ENCODE results near the gene ARMC5. TPM values are rescaled to one million over a fixed set of nuclear protein-coding genes. Genes with fewer than 3 reads are reported as not detected.

ARMC5 gene
- total RNA-seq, 1 donor from 2014 or later = 10.9 TPM

DNA sequence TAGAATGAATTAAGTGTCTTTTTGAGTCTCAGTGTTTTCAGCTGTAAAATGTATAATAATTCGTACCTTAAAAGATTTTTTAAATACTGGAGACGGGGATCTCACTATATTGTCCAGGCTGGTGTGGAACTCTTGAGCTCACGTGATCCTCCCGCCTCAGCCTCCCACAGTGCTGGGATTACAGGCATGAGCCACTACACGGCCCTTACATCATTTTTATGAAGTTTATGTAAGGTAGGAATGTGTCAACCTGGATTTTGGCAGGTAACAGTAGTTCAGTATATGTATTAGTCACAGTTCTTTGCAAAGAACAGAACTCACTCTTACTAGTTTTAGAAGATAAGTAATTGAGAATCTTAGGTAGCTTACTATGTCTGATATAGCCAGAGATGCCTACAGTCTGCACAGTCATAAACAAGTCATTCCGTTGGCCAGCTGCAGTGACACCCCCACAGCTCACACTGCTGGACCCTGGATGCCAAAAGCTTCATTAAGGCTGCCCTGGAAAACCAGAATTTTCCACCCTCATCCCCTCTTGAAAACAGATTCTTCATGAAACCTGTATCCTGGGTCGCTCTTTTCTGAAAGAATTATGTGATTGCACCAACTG, 30.6 kb upstream of the ARMC5 start:
- Mint-ChIP-seq H3K36me3 (ENCODE audit: low read depth) (no peaks in the 10 kb centered on the region), H3K9me3 (no peaks in the 10 kb centered on the region), H3K4me3 (no peak overlapping the region), H3K27me3 (peaks cover 7% of the 10 kb centered on the region), H3K27ac (no peak overlapping the region), H3K4me1 (no peaks in the 10 kb centered on the region)
- TF ChIP-seq, protein P1, sequence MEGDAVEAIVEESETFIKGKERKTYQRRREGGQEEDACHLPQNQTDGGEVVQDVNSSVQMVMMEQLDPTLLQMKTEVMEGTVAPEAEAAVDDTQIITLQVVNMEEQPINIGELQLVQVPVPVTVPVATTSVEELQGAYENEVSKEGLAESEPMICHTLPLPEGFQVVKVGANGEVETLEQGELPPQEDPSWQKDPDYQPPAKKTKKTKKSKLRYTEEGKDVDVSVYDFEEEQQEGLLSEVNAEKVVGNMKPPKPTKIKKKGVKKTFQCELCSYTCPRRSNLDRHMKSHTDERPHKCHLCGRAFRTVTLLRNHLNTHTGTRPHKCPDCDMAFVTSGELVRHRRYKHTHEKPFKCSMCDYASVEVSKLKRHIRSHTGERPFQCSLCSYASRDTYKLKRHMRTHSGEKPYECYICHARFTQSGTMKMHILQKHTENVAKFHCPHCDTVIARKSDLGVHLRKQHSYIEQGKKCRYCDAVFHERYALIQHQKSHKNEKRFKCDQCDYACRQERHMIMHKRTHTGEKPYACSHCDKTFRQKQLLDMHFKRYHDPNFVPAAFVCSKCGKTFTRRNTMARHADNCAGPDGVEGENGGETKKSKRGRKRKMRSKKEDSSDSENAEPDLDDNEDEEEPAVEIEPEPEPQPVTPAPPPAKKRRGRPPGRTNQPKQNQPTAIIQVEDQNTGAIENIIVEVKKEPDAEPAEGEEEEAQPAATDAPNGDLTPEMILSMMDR (IDR thresholded peaks at IDR 0.05) = no peak
- intact Hi-C loops (cut with micrococcal nuclease) = no loop called here
- DNase-seq = no peak
- ChIA-PET POLR2A (no interaction called here), CTCF (no interaction called here)
- ATAC-seq (ENCODE audit: low read depth) = no peak

DNA sequence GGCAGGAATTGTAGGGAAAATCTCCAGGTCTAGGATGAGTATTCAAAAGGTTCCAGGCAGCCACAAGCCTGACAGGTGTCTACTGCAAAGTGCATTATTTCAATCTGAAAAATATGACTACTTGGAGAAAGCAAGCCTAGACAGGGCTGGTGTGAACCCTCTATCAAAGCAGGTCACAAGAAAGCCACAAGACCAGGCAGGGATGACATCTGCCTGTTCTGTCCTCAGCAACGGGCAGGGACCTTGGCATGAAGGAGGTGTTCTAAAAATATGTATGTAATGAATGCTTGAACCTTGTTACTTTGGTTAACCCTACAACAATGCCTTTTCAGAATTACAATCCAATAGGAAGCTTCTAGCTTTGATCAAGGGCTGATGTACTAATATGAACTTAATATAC, 30.0 kb upstream of the ARMC5 start:
- POLR2A ChIA-PET = no interaction called here
- Mint-ChIP-seq H3K27me3 (peaks cover 4% of the 10 kb centered on the region), H3K4me3 (no peak overlapping the region), H3K36me3 (ENCODE audit: low read depth) (no peaks in the 10 kb centered on the region), H3K4me1 (no peaks in the 10 kb centered on the region), H3K27ac (no peak overlapping the region), H3K9me3 (no peaks in the 10 kb centered on the region)
- CTCF ChIA-PET = interaction anchor here (0.9 kb wide), 1 partner anchor 13 kb away, joined by 3 read pairs; the partner anchor contains the start of gene ZNF843
- TF ChIP-seq, protein P1 (IDR thresholded peaks at IDR 0.05) = no peak
- intact Hi-C loops (cut with micrococcal nuclease) = no loop called here
- no peak for DNase-seq
- no peak for ATAC-seq (ENCODE audit: low read depth)

DNA sequence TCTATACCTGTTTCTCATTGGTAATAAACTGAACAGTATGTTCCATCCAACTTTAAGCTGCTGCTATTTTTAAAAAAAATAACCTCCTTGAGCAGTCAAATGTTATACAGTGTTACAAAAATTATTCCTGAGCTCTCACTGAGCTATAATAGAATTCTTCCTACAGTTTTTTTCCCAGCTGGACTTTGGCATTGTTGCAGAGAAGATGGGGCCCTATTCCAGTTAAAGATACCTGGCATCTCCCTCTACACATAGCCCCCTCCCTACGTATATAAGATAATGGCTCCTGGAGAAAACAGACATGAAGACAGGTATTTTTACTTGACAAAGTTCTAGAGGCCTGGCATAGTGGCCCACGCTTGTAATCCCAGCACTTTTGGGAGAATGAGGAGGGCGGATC, 29.5 kb upstream of the ARMC5 start:
- no peak for ATAC-seq (ENCODE audit: low read depth)
- intact Hi-C loops (cut with micrococcal nuclease) = no loop called here
- no peaks in the 10 kb centered on the region for H3K36me3 Mint-ChIP-seq (ENCODE audit: low read depth)
- CTCF ChIA-PET = interaction anchor here (0.9 kb wide), 1 partner anchor 13 kb away, joined by 3 read pairs; the partner anchor contains the start of gene ZNF843
- H3K4me1 Mint-ChIP-seq = no peaks in the 10 kb centered on the region
- H3K27me3 Mint-ChIP-seq = peaks cover 2% of the 10 kb centered on the region
- DNase-seq = no peak
- TF ChIP-seq, protein P1 (IDR thresholded peaks at IDR 0.05) = no peak
- H3K9me3 Mint-ChIP-seq = no peaks in the 10 kb centered on the region
- H3K27ac Mint-ChIP-seq = no peak overlapping the region
- POLR2A ChIA-PET = no interaction called here
- H3K4me3 Mint-ChIP-seq = no peak overlapping the region

DNA sequence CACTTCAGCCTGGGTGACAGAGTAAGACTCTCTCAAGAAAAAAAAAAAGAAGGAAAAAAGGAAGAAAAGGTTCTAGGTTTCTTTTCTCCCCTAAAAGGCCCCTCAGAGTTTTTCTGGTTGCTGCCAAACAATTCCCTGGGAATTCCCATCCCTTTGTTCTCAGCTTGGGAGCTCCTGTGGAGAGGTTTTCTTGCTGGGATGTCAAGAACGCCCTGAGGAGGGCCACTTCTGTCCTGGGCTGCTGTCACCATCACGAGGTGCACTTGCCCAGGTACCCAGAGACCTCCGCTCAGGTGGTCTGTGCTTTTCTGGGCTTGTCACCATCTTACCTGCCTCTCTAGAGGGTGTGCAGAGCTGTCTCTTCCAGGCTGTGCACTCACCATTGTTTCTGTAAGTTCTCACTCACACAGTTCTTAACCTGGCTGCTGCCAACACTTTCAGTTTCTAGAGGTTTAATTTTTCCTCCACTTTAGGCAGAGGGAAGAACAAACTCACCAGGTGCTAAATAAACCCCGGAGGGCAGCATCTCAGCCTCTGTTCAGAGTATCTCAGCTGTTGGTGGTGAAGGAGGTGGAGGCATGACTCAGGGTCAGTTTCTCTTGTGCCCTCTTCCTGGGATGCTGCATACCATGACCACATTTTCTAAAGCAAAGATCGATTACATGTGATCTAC, 28.8 kb upstream of the ARMC5 start:
- no peaks in the 10 kb centered on the region for H3K4me1 Mint-ChIP-seq
- no peak overlapping the region for H3K27ac Mint-ChIP-seq
- no peak for ATAC-seq (ENCODE audit: low read depth)
- TF ChIP-seq, protein P1 (IDR thresholded peaks at IDR 0.05) = no peak
- intact Hi-C loops (cut with micrococcal nuclease) = no loop called here
- ChIA-PET POLR2A (no interaction called here), CTCF (no interaction called here)
- H3K4me3 Mint-ChIP-seq = no peak overlapping the region
- no peaks in the 10 kb centered on the region for H3K36me3 Mint-ChIP-seq (ENCODE audit: low read depth)
- DNase-seq = no peak
- no peaks in the 10 kb centered on the region for H3K9me3 Mint-ChIP-seq
- H3K27me3 Mint-ChIP-seq = no peaks in the 10 kb centered on the region

DNA sequence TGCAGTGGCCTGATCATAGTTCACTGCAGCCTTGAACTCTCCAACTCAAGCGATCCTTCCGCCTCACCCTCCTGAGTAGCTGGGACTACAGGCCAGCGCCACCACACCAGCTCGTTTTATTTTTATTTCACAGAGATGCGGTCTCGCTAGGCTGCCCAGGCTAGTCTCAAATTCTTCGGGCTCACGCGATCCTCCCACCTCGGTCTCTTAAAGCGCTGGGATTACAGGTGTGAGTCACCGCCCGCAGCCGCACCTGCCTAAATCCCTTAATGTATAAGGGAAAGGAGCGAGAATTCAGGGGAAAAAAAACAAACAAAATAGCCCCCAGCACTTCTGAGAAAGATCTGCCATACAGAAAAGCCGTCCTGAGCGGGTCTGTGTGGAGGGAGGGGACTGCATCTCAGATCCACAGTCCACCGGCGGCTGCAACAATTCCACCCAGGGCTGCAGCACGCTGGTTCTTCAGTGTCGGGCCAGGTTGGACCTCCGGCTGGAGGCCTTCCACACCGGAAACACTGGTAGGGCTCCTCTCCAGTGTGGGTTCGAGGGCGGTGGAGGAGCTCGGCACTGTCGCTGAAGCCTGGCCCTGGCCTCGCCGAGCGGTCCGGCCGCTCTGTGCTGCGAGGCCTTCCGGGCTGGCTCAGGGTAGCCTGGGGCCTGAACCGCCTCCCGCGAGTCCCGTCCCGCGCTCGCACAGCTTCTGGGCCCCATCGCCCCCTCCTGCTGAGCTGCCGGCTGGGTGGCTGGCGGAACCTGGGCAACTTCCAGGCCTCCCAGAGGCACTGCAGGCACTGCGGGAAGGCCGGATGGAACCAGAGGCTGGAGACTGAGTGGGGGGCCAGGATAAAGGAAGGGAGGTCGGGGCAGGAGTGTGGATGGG, 23.7 kb upstream of the ARMC5 start:
- intact Hi-C loops (cut with micrococcal nuclease) = no loop called here
- POLR2A ChIA-PET = interaction anchor here (0.5 kb wide), 1 partner anchor 291 kb away, joined by 3 read pairs; no protein-coding TSS in a partner anchor
- Mint-ChIP-seq H3K27me3 (no peaks in the 10 kb centered on the region), H3K4me1 (peaks cover 13% of the 10 kb centered on the region), H3K27ac (no peak overlapping the region), H3K9me3 (no peaks in the 10 kb centered on the region), H3K36me3 (ENCODE audit: low read depth) (no peaks in the 10 kb centered on the region), H3K4me3 (no peak overlapping the region)
- CTCF ChIA-PET = no interaction called here
- TF ChIP-seq, protein P1 (IDR thresholded peaks at IDR 0.05) = no peak
- DNase-seq (no peak), ATAC-seq (ENCODE audit: low read depth) (no peak)
